Transverse colon (tissue), 4 donors: Measurements from ENCODE around the gene RRAGA. TPM values are rescaled to one million over a fixed set of nuclear protein-coding genes. Genes with fewer than 3 reads are reported as not detected.
A peak's percentile ranks its signal among the peaks of the same experiment; 100 is the strongest.
"Not testable (repeated sequence)": the region's sequence is repeated elsewhere in the genome, so short reads cannot be mapped to it uniquely, and the experiment has no call there.

ENCODE experiments used
- DNase-seq: peaks from one replicate; pipeline ENCODE4 v3.0.0-alpha.2; 2019
- H3K27ac ChIP-seq, 4 donors: fragments of 200-600 bp; sonication (generic); 2 replicates each; pipeline ENCODE4 v1.5.1; 2016 to 2018; ENCODE audit warnings: inconsistent platforms in 4 of 4
- H3K27me3 ChIP-seq: fragments of 200-600 bp; sonication (generic); 2 replicates; pipeline ENCODE4 v1.5.1; 2017; ENCODE audit warnings: inconsistent platforms
- H3K36me3 ChIP-seq, 4 donors: fragments of 200-600 bp; sonication (generic); 2 replicates each; pipeline ENCODE4 v1.5.1; 2017 to 2019; ENCODE audit warnings: inconsistent platforms in 4 of 4
- H3K4me1 ChIP-seq, 4 donors: fragments of 200-600 bp; sonication (generic); 2 replicates each; pipeline ENCODE4 v1.5.1; 2017 to 2020; ENCODE audit warnings: inconsistent platforms in 4 of 4
- H3K4me3 ChIP-seq, 4 donors: fragments of 200-600 bp; sonication (generic); 1 replicate in 1 of 4; 2 replicates in 3 of 4; pipeline versions ENCODE4 v1.5.1 to v1.6.1; 2017 to 2019; ENCODE audit warnings: inconsistent platforms in 4 of 4
- H3K9me3 ChIP-seq, 2 donors: fragments of 200-600 bp; sonication (generic); 2 replicates each; pipeline ENCODE4 v1.5.1; 2017 to 2019; ENCODE audit warnings: inconsistent platforms in 2 of 2
- EP300 ChIP-seq: sonication (generic); formaldehyde crosslinking; IDR thresholded peaks from one replicate; pipeline ENCODE4 v1.6.1; 2017; ENCODE audit warnings: antibody characterized with exemption, low read depth
- POLR2A ChIP-seq: fragments of 450-650 bp; IDR thresholded peaks from one replicate; pipeline ENCODE4 v1.6.1; 2016; ENCODE audit warnings: antibody characterized with exemption, mild to moderate bottlenecking, moderate library complexity
- POLR2AphosphoS5 ChIP-seq, 3 donors: sonication (generic); formaldehyde crosslinking; IDR thresholded peaks; one replicate each; pipeline ENCODE4 v1.6.1; 2016; ENCODE audit warnings: antibody characterized with exemption in 3 of 3
- WGBS, 2 donors: methylation state at CpG; one replicate each; pipeline ENCODE4 v1.1.5; 2018; ENCODE audit warnings: low coverage in 1 of 2; 5-methylcytosine and 5-hydroxymethylcytosine counted together
- in situ Hi-C, 4 donors: fragments of 200-750 bp; cut with MboI; loops; one replicate each; pipeline versions ENCODE4 v1.15.0 to v1.15.1; 2017; ENCODE audit warnings: low sequenced_read_pairs in 3 of 4, low pct_ligation_motif_present in 1 of 4, low pct_unique_long_range_greater_than_20kb in 1 of 4
- intact Hi-C: fragments of 100-400 bp; cut with DNase I; formaldehyde crosslinking; loops from one replicate; pipeline ENCODE4 v1.15.1; 2023; ENCODE audit warnings: low total_unique reads
- small RNA-seq, 4 donors: library from RNA; depleted of rRNA; stranded (forward); fragments of <200 nt; gene quantifications; one replicate each; pipeline ENCODE3, GENCODE V24; 2016
- total RNA-seq, 4 donors: library from RNA; depleted of rRNA; stranded (reverse); fragments of >200 nt; gene quantifications; one replicate each; pipeline ENCODE4 v1.1.0, GENCODE V29; 2016
- TF ChIP-seq, protein P1 (sequence below), 5 experiments: fragments of 200-600 bp in 3 of 5; fragments of 450-650 bp in 2 of 5; sonication (generic) in 3 of 5; IDR thresholded peaks; 1 replicate in 2 of 5; 2 replicates in 3 of 5; pipeline ENCODE4 v1.5.1; 2016 to 2017; ENCODE audit warnings: antibody characterized with exemption in 5 of 5, inconsistent platforms in 3 of 5, mild to moderate bottlenecking in 2 of 5, moderate library complexity in 1 of 5

RRAGA gene
- total RNA-seq, 4 donors from 2014 or later = 35.0 to 47.0 (median 39.6) TPM

DNA sequence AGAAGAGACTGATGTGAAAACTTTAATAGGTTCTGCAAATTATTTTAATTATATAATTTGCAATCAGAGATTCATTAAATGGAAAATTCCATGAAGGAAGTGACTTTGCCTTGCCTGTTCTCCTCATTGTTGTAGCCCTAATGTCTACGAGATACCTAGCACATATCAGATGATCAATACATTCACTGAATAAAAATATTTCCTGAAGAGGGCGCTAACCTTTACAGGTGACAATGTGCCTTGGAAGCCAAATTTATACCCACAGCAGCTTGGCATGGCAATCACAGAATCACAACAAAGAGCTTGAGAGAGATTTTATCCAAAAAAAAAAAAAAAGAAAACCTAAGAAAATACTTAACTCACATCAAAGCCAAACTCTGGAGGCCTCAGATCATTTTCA is 36.1 kb downstream of the RRAGA start:
- Histone ChIP-seq H3K4me1 (no peaks in the 10 kb centered on the region), H3K36me3 (peaks cover 0 to 40% (median 16%) of the 10 kb centered on the region in 4 donors), H3K27ac (no peak overlapping the region), H3K27me3 (no peaks in the 10 kb centered on the region), H3K9me3 (no peaks in the 10 kb centered on the region), H3K4me3 (no peak overlapping the region)
- TF ChIP-seq, protein P1, sequence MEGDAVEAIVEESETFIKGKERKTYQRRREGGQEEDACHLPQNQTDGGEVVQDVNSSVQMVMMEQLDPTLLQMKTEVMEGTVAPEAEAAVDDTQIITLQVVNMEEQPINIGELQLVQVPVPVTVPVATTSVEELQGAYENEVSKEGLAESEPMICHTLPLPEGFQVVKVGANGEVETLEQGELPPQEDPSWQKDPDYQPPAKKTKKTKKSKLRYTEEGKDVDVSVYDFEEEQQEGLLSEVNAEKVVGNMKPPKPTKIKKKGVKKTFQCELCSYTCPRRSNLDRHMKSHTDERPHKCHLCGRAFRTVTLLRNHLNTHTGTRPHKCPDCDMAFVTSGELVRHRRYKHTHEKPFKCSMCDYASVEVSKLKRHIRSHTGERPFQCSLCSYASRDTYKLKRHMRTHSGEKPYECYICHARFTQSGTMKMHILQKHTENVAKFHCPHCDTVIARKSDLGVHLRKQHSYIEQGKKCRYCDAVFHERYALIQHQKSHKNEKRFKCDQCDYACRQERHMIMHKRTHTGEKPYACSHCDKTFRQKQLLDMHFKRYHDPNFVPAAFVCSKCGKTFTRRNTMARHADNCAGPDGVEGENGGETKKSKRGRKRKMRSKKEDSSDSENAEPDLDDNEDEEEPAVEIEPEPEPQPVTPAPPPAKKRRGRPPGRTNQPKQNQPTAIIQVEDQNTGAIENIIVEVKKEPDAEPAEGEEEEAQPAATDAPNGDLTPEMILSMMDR (IDR thresholded peaks at IDR 0.05) = peak; percentile 18 to 48 (median 39)
- TF ChIP-seq EP300 = no peak
- no peak for DNase-seq
- intact Hi-C loops (no loop called here), in situ Hi-C loops (loop anchor here in 1 of 4 donors (25.0 kb wide), 2 partner anchors 102 to 377 kb away; no protein-coding TSS in a partner anchor)
- WGBS, 2 donors = 32 to 48% methylated on average over 2 of the region's 2 CpGs

DNA sequence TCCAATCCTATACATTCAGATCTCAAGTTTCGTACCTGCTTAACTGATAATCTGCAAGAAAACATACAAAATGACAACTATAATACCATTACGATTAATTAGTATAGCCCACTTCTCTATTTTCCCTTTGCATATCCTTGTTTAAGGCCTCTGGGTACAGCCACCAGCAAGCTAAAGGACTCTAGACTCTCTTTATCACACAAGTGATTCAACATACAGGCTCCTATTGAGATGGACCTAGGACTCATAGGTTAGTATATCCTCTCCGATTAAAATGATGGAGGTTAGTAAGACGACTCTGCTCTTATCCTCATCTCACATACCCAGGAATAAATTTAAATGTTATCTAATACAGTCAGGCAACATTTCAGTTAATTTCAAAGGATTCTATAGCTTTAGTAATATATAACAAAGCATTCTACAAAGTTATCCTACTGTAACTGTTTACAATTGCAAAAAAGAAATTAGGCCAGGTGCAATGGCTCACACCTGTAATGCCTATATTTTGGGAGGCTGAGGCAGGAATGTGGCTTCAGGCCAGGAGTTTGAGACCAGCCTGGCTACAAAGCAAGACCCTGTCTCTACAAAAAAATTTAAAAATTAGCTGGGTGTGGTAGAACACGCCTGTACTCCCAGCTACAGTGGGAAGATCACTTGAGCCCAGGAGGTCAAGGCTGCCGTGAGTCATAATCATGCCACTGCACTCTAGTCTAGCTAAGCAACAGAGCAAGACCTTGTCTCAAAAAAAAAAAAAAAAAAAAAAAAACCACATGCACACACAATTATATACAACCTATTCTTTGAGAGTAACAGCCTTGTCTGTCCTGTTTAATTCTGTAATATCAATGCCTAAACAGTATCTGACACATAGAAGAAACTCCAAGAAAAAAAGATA is 38.1 kb downstream of the RRAGA start:
- TF ChIP-seq POLR2A (no peak), POLR2AphosphoS5 (IDR thresholded peaks at IDR 0.05) (no peak), EP300 (no peak)
- TF ChIP-seq, protein P1 (IDR thresholded peaks at IDR 0.05) = no peak
- peaks cover 0 to 53% (median 13%) of the 10 kb centered on the region in 4 donors for H3K36me3 ChIP-seq
- no peaks in the 10 kb centered on the region for H3K4me1 ChIP-seq
- no peaks in the 10 kb centered on the region for H3K9me3 ChIP-seq
- H3K27ac ChIP-seq = no peak overlapping the region
- 92 to 95% methylated on average over 4 to 6 of the region's 6 CpGs for WGBS, 2 donors
- intact Hi-C loops = no loop called here
- in situ Hi-C loops = loop anchor here in 1 of 4 donors (25.0 kb wide), 2 partner anchors 100 to 375 kb away; no protein-coding TSS in a partner anchor
- no peaks in the 10 kb centered on the region for H3K27me3 ChIP-seq
- H3K4me3 ChIP-seq = no peak overlapping the region
- no peak for DNase-seq

DNA sequence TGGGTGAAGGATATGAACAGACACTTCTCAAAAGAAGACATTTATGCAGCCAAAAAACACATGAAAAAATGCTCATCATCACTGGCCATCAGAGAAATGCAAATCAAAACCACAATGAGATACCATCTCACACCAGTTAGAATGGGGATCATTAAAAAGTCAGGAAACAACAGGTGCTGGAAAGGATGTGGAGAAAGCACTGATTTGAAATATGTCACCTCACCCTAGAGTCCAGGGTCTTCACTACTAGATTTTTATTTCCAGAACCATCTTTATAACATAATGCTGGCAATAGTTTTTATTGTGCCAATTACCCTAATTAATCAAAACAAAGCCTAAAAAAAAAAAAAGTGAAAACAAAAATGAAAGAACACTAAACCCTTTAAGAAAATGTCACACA is 48.2 kb downstream of the RRAGA start:
- DNase-seq, H3K9me3 ChIP-seq, intact Hi-C loops, H3K27ac ChIP-seq, H3K4me3 ChIP-seq, H3K27me3 ChIP-seq: not testable (repeated sequence)
- in situ Hi-C loops = loop anchor here in 1 of 4 donors (25.0 kb wide), 2 partner anchors 90 to 365 kb away; no protein-coding TSS in a partner anchor
- Histone ChIP-seq H3K36me3 (peaks cover 0 to 29% (median 5%) of the 10 kb centered on the region in 4 donors), H3K4me1 (peaks cover 5 to 26% (median 12%) of the 10 kb centered on the region in 4 donors)

Small RNAs within 50 kb of the gene (small RNA-seq; reads per million reads assigned to genes)
- gene RF00019 (0 reads per million in 4 donors), gene RNU6-264P (0 reads per million in 4 donors), gene SCARNA8 (7.4 to 33.7 (median 12.2) reads per million in 4 donors)

Other genes with a start within 250 kb of the RRAGA start
- under 1 TPM in 1 of 4 donors, not detected in 3; 0.41 TPM for gene SAXO1, start 16.2 kb upstream of the RRAGA start, total RNA-seq
- gene HAUS6, start 53.5 kb downstream of the RRAGA start, total RNA-seq = 1 to 10 TPM; 1.4 to 8.9 (median 6.3) TPM
- 100 to 1,000 TPM in 1 of 4 donors, 10 to 100 TPM in 3; 34.0 to 150 (median 76.1) TPM for gene PLIN2, start 78.1 kb downstream of the RRAGA start, total RNA-seq
- gene DENND4C, start 181.3 kb downstream of the RRAGA start, total RNA-seq = 100 to 1,000 TPM; 101 to 143 (median 110) TPM